Measurements from ENCODE around the gene PPFIBP2.

Gene PPFIBP2

DNA sequence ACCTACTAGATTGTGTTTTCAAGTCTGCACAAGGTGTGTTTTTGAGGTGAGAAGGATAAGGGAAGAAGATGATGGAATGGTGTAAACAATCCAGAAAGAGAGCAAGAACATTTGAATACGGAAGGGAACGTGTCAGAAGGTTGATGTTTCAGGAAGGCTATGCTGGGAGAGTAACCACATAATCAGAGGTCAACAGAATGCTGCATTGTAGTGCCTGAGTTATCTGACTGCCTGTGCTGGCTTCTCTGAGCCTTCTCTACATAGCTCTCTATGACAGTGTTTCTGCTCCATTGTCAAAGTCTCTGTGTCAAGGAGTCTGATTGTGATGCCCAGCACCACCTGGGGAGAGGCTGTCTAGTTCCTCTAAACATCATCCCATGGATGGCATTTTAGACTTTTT is 85.4 kb downstream of the PPFIBP2 start:
- Histone ChIP-seq H3K9me3 (ENCODE audit: low read length) (no peaks in the 10 kb centered on the region), H3K4me1 (ENCODE audit: insufficient read depth, low read length) (peaks cover 9% of the 10 kb centered on the region), H2AFZ (ENCODE audit: low read depth, low read length) (no peak overlapping the region), H3K4me3 (ENCODE audit: low read length) (no peak overlapping the region), H3K36me3 (ENCODE audit: insufficient read depth, low read length) (no peaks in the 10 kb centered on the region), H3K27me3 (ENCODE audit: insufficient read depth, low read length) (no peaks in the 10 kb centered on the region)

GRCh38 chr11:7600205-7600775 is 86.5 kb downstream of the PPFIBP2 start:
- Histone ChIP-seq H2AFZ (ENCODE audit: low read depth, low read length) (no peak overlapping the region), H3K4me3 (ENCODE audit: low read length) (no peak overlapping the region), H3K4me1 (ENCODE audit: insufficient read depth, low read length) (peaks cover 3% of the 10 kb centered on the region), H3K36me3 (ENCODE audit: insufficient read depth, low read length) (no peaks in the 10 kb centered on the region), H3K27me3 (ENCODE audit: insufficient read depth, low read length) (no peaks in the 10 kb centered on the region), H3K9me3 (ENCODE audit: low read length) (no peaks in the 10 kb centered on the region)

GRCh38 chr11:7603031-7603781 is 89.4 kb downstream of the PPFIBP2 start:
- no peaks in the 10 kb centered on the region for H3K9me3 ChIP-seq (ENCODE audit: low read length)
- H3K4me1 ChIP-seq (ENCODE audit: insufficient read depth, low read length): no peaks in the 10 kb centered on the region
- H3K27me3 ChIP-seq (ENCODE audit: insufficient read depth, low read length): no peaks in the 10 kb centered on the region
- no peak overlapping the region for H2AFZ ChIP-seq (ENCODE audit: low read depth, low read length)
- H3K36me3 ChIP-seq (ENCODE audit: insufficient read depth, low read length): no peaks in the 10 kb centered on the region
- no peak overlapping the region for H3K4me3 ChIP-seq (ENCODE audit: low read length)

DNA sequence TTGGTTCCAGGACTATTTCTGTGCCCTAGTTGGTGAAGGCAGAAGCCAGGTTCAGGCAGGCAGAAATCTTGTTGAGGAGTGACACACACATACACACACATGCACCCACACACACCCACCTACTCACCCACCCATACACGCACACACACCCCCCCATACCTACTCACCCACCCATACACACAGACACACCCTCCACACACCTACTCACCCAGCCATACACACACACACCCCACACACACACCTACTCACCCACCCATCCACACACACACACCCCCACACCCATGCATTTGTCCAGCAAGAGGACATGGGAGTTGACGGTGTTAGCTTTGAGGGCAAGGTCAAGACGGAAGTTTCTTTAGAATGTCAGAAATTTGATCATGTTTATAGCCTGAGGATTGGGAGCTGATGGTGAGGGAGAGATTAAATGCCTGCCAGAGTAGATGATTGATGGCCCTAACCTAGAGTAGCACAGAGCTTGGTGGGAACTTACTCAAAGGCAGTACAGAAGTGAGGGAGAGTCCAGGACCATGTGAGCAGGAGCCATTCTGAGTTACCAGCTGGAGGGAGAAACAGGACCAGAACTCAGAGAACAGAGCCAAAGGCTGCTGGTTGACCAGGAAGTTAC is 90.6 kb downstream of the PPFIBP2 start:
- H2AFZ ChIP-seq (ENCODE audit: low read depth, low read length): no peak overlapping the region
- no peaks in the 10 kb centered on the region for H3K9me3 ChIP-seq (ENCODE audit: low read length)
- H3K4me1 ChIP-seq (ENCODE audit: insufficient read depth, low read length): no peaks in the 10 kb centered on the region
- H3K4me3 ChIP-seq (ENCODE audit: low read length): no peak overlapping the region
- H3K27me3 ChIP-seq (ENCODE audit: insufficient read depth, low read length): no peaks in the 10 kb centered on the region
- H3K36me3 ChIP-seq (ENCODE audit: insufficient read depth, low read length): no peaks in the 10 kb centered on the region

GRCh38 chr11:7605186-7605943 is 91.6 kb downstream of the PPFIBP2 start:
- no peak overlapping the region for H3K4me3 ChIP-seq (ENCODE audit: low read length)
- H2AFZ ChIP-seq (ENCODE audit: low read depth, low read length): no peak overlapping the region
- H3K4me1 ChIP-seq (ENCODE audit: insufficient read depth, low read length): no peaks in the 10 kb centered on the region
- H3K9me3 ChIP-seq (ENCODE audit: low read length): no peaks in the 10 kb centered on the region
- H3K27me3 ChIP-seq (ENCODE audit: insufficient read depth, low read length): no peaks in the 10 kb centered on the region
- H3K36me3 ChIP-seq (ENCODE audit: insufficient read depth, low read length): no peaks in the 10 kb centered on the region

DNA sequence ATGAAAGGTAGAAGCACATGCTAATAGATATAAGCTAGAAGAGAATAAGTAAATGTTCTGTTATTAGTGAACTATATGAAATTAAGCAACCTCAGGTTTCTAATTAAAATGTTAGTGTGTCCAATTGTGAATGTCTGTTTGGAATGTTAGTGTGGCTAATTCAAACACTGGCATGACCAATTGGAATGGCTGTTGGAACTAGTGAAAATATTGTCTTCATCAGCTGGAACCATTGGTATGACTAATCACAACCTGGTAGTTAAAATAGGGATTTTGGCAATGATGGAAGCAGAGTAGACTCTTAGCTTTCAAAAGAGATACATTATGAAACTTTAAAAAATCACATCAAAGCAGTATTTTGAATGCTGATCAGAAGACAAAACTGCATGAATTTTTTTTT is 92.7 kb downstream of the PPFIBP2 start:
- H3K36me3 ChIP-seq (ENCODE audit: insufficient read depth, low read length): no peaks in the 10 kb centered on the region
- no peaks in the 10 kb centered on the region for H3K4me1 ChIP-seq (ENCODE audit: insufficient read depth, low read length)
- H3K27me3 ChIP-seq (ENCODE audit: insufficient read depth, low read length): no peaks in the 10 kb centered on the region
- H3K9me3 ChIP-seq (ENCODE audit: low read length): no peaks in the 10 kb centered on the region
- no peak overlapping the region for H2AFZ ChIP-seq (ENCODE audit: low read depth, low read length)
- H3K4me3 ChIP-seq (ENCODE audit: low read length): no peak overlapping the region

DNA sequence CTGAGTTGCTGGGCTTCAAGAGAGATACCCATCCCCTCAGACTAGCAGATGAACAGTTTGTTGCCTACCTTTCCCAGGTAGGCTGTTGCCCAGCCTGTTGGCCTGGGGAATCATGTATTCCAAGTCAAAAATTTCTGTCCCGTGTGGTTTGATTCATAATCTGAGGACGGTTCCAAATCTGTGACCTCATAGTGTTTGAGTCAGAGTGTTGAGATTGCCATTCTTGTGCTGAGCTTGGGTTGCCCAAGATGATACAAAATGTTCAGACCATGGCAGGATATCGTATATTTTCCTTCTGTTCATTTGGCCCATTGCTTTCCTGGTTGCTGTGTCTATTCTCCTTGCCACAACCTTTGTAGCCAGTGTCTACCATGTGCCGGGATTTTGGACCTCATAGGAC is 95.2 kb downstream of the PPFIBP2 start:
- H3K9me3 ChIP-seq (ENCODE audit: low read length): no peaks in the 10 kb centered on the region
- no peaks in the 10 kb centered on the region for H3K36me3 ChIP-seq (ENCODE audit: insufficient read depth, low read length)
- H2AFZ ChIP-seq (ENCODE audit: low read depth, low read length): no peak overlapping the region
- H3K4me1 ChIP-seq (ENCODE audit: insufficient read depth, low read length): no peaks in the 10 kb centered on the region
- H3K27me3 ChIP-seq (ENCODE audit: insufficient read depth, low read length): no peaks in the 10 kb centered on the region
- no peak overlapping the region for H3K4me3 ChIP-seq (ENCODE audit: low read length)

- Histone ChIP-seq H3K27me3 (ENCODE audit: insufficient read depth, low read length) (no peaks in the 10 kb centered on the region), H3K4me3 (ENCODE audit: low read length) (no peak overlapping the region), H3K36me3 (ENCODE audit: insufficient read depth, low read length) (no peaks in the 10 kb centered on the region), H2AFZ (ENCODE audit: low read depth, low read length) (no peak overlapping the region), H3K4me1 (ENCODE audit: insufficient read depth, low read length) (no peaks in the 10 kb centered on the region), H3K9me3 (ENCODE audit: low read length) (no peaks in the 10 kb centered on the region)
These were observed 95.7 kb downstream of the PPFIBP2 start for GRCh38 chr11:7609521-7609920.

DNA sequence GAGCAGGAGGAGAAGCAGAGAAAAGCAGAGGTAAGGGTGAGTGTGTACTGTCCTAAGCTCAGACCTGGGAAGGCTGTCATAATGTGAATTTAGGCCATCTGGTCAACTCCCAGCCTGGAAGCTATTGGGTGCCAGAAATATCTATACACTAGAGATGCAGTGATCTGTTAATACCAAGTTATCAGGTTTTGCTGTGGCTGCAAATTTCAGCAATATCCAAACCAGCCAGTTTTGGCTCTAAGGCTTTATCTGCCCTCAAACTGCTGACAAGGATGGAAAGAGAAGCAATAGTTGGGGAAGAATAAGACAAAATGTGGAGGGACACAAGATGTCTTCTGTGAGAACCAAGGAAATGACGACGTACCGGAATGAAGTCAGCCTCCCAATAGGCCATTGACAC is 96.6 kb downstream of the PPFIBP2 start:
- no peaks in the 10 kb centered on the region for H3K9me3 ChIP-seq (ENCODE audit: low read length)
- no peak overlapping the region for H3K4me3 ChIP-seq (ENCODE audit: low read length)
- H3K4me1 ChIP-seq (ENCODE audit: insufficient read depth, low read length): no peaks in the 10 kb centered on the region
- no peak overlapping the region for H2AFZ ChIP-seq (ENCODE audit: low read depth, low read length)
- no peaks in the 10 kb centered on the region for H3K36me3 ChIP-seq (ENCODE audit: insufficient read depth, low read length)
- no peaks in the 10 kb centered on the region for H3K27me3 ChIP-seq (ENCODE audit: insufficient read depth, low read length)

DNA sequence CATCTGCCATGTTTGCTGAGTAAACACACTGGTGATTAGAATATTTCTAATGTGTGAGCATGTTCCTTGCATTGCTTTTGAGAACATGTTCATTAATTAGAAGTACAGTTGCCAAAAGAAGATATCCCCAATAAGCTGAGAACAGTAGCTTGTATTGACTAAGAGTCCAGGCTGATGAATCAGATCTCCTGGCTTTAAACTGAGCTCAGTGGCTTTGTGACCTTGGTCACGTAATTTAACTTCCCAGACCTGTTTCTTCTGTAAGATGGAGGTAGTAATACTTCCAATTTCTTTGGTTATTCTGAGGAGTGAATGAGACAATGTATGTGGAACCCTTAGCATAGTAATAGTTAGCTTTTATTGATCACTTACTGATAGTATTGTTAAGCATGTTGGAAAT is 97.6 kb downstream of the PPFIBP2 start:
- Histone ChIP-seq H3K27me3 (ENCODE audit: insufficient read depth, low read length) (no peaks in the 10 kb centered on the region), H3K36me3 (ENCODE audit: insufficient read depth, low read length) (no peaks in the 10 kb centered on the region), H3K4me1 (ENCODE audit: insufficient read depth, low read length) (no peaks in the 10 kb centered on the region), H3K9me3 (ENCODE audit: low read length) (no peaks in the 10 kb centered on the region), H2AFZ (ENCODE audit: low read depth, low read length) (no peak overlapping the region), H3K4me3 (ENCODE audit: low read length) (no peak overlapping the region)

DNA sequence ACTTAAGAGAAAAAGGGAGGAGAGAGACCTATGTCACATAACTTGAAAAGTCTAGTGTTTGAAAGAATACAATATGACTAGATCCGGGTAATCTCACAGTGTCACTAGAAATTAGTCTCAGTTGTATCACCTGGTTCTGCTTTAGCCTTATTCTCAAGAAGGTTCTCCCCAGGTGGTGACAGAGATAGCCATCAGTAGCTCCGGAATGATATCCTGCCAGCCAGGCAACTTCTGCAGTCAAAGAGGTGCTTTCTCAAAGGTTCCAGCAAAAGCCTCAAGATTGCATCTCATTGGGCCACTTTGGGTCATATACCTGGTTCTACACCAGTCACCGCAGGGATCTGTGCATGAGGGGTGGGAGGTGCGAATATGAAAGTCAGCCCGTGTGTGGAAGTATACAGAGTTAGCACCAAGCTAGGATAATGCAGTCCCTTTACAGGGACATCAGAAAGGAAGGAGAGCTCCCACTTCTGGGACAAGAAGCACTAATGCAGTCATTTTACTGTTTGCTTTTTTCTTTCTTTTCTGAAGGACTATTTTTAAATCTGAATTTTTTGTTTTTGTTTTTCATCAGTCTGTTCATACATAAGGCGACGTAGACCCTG is 98.4 kb downstream of the PPFIBP2 start:
- Histone ChIP-seq H3K9me3 (ENCODE audit: low read length) (no peaks in the 10 kb centered on the region), H3K4me1 (ENCODE audit: insufficient read depth, low read length) (no peaks in the 10 kb centered on the region), H3K27me3 (ENCODE audit: insufficient read depth, low read length) (no peaks in the 10 kb centered on the region), H3K36me3 (ENCODE audit: insufficient read depth, low read length) (no peaks in the 10 kb centered on the region), H2AFZ (ENCODE audit: low read depth, low read length) (no peak overlapping the region), H3K4me3 (ENCODE audit: low read length) (no peak overlapping the region)

GRCh38 chr11:7612661-7613393 is 99.0 kb downstream of the PPFIBP2 start:
- Histone ChIP-seq H3K4me1 (ENCODE audit: insufficient read depth, low read length) (no peaks in the 10 kb centered on the region), H3K4me3 (ENCODE audit: low read length) (no peak overlapping the region), H3K36me3 (ENCODE audit: insufficient read depth, low read length) (no peaks in the 10 kb centered on the region), H3K9me3 (ENCODE audit: low read length) (no peaks in the 10 kb centered on the region), H3K27me3 (ENCODE audit: insufficient read depth, low read length) (no peaks in the 10 kb centered on the region), H2AFZ (ENCODE audit: low read depth, low read length) (no peak overlapping the region)

All from neuron (in vitro differentiated cells).